Measurements from ENCODE around the gene ABI3BP. TPM values are rescaled to one million over a fixed set of nuclear protein-coding genes. Genes with fewer than 3 reads are reported as not detected.

ABI3BP gene
- total RNA-seq, 1 donor from 2014 or later, result 91.1 TPM

GRCh38 chr3:100972301-100972844, 20.8 kb downstream of the ABI3BP start:
- H3K27ac ChIP-seq, result peak overlapping the region; percentile 0
- no peak for TF ChIP-seq POLR2A (IDR thresholded peaks at IDR 0.05)
- TF ChIP-seq, protein P1, sequence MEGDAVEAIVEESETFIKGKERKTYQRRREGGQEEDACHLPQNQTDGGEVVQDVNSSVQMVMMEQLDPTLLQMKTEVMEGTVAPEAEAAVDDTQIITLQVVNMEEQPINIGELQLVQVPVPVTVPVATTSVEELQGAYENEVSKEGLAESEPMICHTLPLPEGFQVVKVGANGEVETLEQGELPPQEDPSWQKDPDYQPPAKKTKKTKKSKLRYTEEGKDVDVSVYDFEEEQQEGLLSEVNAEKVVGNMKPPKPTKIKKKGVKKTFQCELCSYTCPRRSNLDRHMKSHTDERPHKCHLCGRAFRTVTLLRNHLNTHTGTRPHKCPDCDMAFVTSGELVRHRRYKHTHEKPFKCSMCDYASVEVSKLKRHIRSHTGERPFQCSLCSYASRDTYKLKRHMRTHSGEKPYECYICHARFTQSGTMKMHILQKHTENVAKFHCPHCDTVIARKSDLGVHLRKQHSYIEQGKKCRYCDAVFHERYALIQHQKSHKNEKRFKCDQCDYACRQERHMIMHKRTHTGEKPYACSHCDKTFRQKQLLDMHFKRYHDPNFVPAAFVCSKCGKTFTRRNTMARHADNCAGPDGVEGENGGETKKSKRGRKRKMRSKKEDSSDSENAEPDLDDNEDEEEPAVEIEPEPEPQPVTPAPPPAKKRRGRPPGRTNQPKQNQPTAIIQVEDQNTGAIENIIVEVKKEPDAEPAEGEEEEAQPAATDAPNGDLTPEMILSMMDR (IDR thresholded peaks at IDR 0.05), result no peak
- TF ChIP-seq POLR2AphosphoS5 (IDR thresholded peaks at IDR 0.05; ENCODE audit: insufficient read depth in 1 of 2, low read depth in 1 of 2), result no peak
- peaks cover 21% of the 10 kb centered on the region for H3K4me1 ChIP-seq

GRCh38 chr3:100971798-100972197, 21.4 kb downstream of the ABI3BP start:
- Histone ChIP-seq H3K9me3 (no peaks in the 10 kb centered on the region), H3K4me1 (peaks cover 21% of the 10 kb centered on the region), H3K27me3 (no peaks in the 10 kb centered on the region), H3K4me3 (no peak overlapping the region), H3K36me3 (no peaks in the 10 kb centered on the region), H3K27ac (peak overlapping the region; percentile 0)
- DNase-seq (ENCODE audit: extremely low spot score in 2 of 2), result no peak
- intact Hi-C loops (cut with DNase I), result no loop called here
- TF ChIP-seq, protein P1 (IDR thresholded peaks at IDR 0.05), result no peak
- TF ChIP-seq POLR2AphosphoS5 (IDR thresholded peaks at IDR 0.05; ENCODE audit: insufficient read depth in 1 of 2, low read depth in 1 of 2) (no peak), POLR2A (IDR thresholded peaks at IDR 0.05) (no peak)

More at GRCh38 chr3:100972301-100972844, 20.8 kb downstream of the ABI3BP start:
- Histone ChIP-seq H3K4me3 (no peak overlapping the region), H3K9me3 (no peaks in the 10 kb centered on the region), H3K27me3 (no peaks in the 10 kb centered on the region), H3K36me3 (no peaks in the 10 kb centered on the region)
- intact Hi-C loops (cut with DNase I), result no loop called here
- DNase-seq (ENCODE audit: extremely low spot score in 2 of 2), result no peak

- DNase-seq (ENCODE audit: extremely low spot score in 2 of 2), result no peak
- Histone ChIP-seq H3K9me3 (no peaks in the 10 kb centered on the region), H3K4me1 (peaks cover 21% of the 10 kb centered on the region), H3K27ac (no peak overlapping the region), H3K4me3 (no peak overlapping the region), H3K27me3 (no peaks in the 10 kb centered on the region), H3K36me3 (no peaks in the 10 kb centered on the region)
- intact Hi-C loops (cut with DNase I), result no loop called here
- no peak for TF ChIP-seq POLR2A (IDR thresholded peaks at IDR 0.05)
Measured at GRCh38 chr3:100970477-100970990, 22.7 kb downstream of the ABI3BP start.

- H3K27ac ChIP-seq, result peak overlapping the region; percentile 15
- H3K27me3 ChIP-seq, result no peaks in the 10 kb centered on the region
- H3K36me3 ChIP-seq, result no peaks in the 10 kb centered on the region
- intact Hi-C loops (cut with DNase I), result no loop called here
- no peaks in the 10 kb centered on the region for H3K9me3 ChIP-seq
- TF ChIP-seq, protein P1 (IDR thresholded peaks at IDR 0.05), result no peak
- TF ChIP-seq POLR2AphosphoS5 (IDR thresholded peaks at IDR 0.05; ENCODE audit: insufficient read depth in 1 of 2, low read depth in 1 of 2), result no peak
- no peak for TF ChIP-seq POLR2A (IDR thresholded peaks at IDR 0.05)
- DNase-seq (ENCODE audit: extremely low spot score in 2 of 2), result no peak
- H3K4me1 ChIP-seq, result peaks cover 16% of the 10 kb centered on the region
- H3K4me3 ChIP-seq, result no peak overlapping the region
Measured at GRCh38 chr3:100968932-100969906, 24.0 kb downstream of the ABI3BP start.

GRCh38 chr3:100966807-100967206, 26.4 kb downstream of the ABI3BP start:
- H3K27ac ChIP-seq, result no peak overlapping the region
- no peak overlapping the region for H3K4me3 ChIP-seq
- TF ChIP-seq, protein P1 (IDR thresholded peaks at IDR 0.05), result no peak
- TF ChIP-seq POLR2AphosphoS5 (IDR thresholded peaks at IDR 0.05; ENCODE audit: insufficient read depth in 1 of 2, low read depth in 1 of 2) (no peak), POLR2A (IDR thresholded peaks at IDR 0.05) (no peak)
- DNase-seq (ENCODE audit: extremely low spot score in 2 of 2), result no peak
- no peaks in the 10 kb centered on the region for H3K36me3 ChIP-seq
- H3K4me1 ChIP-seq, result peaks cover 12% of the 10 kb centered on the region
- H3K9me3 ChIP-seq, result no peaks in the 10 kb centered on the region
- H3K27me3 ChIP-seq, result no peaks in the 10 kb centered on the region
- intact Hi-C loops (cut with DNase I), result no loop called here

Measured in vagina (tissue), 2 donors.